CD4-positive, alpha-beta T cell (primary cell): ENCODE results near the gene SPOCK1. TPM values are rescaled to one million over a fixed set of nuclear protein-coding genes. Genes with fewer than 3 reads are reported as not detected.

ENCODE experiments used
- ATAC-seq: fragments of 200-7000 bp; cut with Tn5 transposase; one replicate; pipeline ENCODE4 v1.10.0; 2022; ENCODE audit warnings: mild to moderate bottlenecking; ENCODE audit not compliant: poor library complexity
- CTCF ChIA-PET: fragments of 350-600 bp; sonication (Branson Sonifier 250); formaldehyde crosslinking; loops from one replicate; lab custom pipeline; 2021; ENCODE audit warnings: antibody characterized with exemption, inconsistent platforms; lab: Charles Lee
- POLR2A ChIA-PET: fragments of 350-600 bp; sonication (Branson Sonifier 250); formaldehyde crosslinking; loops from one replicate; lab custom pipeline; 2021; ENCODE audit warnings: antibody characterized with exemption, inconsistent platforms; lab: Charles Lee
- DNase-seq, 14 experiments: peaks; one replicate each; pipeline ENCODE4 v3.0.0-alpha.2; 2013 to 2020; ENCODE audit warnings: mixed read lengths in 2 of 14
- H3K27ac ChIP-seq, 2 donors: one replicate each; pipeline versions ENCODE4 v1.5.1 to v1.7.0; 2013; ENCODE audit warnings: low read length in 2 of 2, low read depth in 1 of 2, mild to moderate bottlenecking in 1 of 2
- H3K27me3 ChIP-seq, 2 experiments: 1 replicate in 1 of 2; 2 replicates in 1 of 2; pipeline versions ENCODE4 v1.6.1 to v1.7.0; 2013; ENCODE audit warnings: low read length in 2 of 2, control low read depth in 1 of 2, mild to moderate bottlenecking in 1 of 2, moderate library complexity in 1 of 2; ENCODE audit not compliant: insufficient read depth in 2 of 2, control insufficient read depth in 1 of 2
- H3K36me3 ChIP-seq: one replicate; pipeline ENCODE4 v1.6.1; 2013; ENCODE audit warnings: low read length, control low read depth; ENCODE audit not compliant: insufficient read depth
- H3K4me1 ChIP-seq: one replicate; pipeline ENCODE4 v1.6.1; 2013; ENCODE audit warnings: low read length, control low read depth; ENCODE audit not compliant: insufficient read depth
- H3K4me3 ChIP-seq: one replicate; pipeline ENCODE4 v1.5.1; 2013; ENCODE audit warnings: mild to moderate bottlenecking, low read length, moderate library complexity
- H3K9me3 ChIP-seq, 2 experiments: 1 replicate in 1 of 2; 2 replicates in 1 of 2; pipeline versions ENCODE4 v1.6.1 to v1.7.0; 2013; ENCODE audit warnings: low read length in 2 of 2, mild to moderate bottlenecking in 2 of 2, control low read depth in 1 of 2, moderate library complexity in 1 of 2; ENCODE audit not compliant: control insufficient read depth in 1 of 2, insufficient read depth in 1 of 2
- H3K27ac Mint-ChIP-seq: one replicate; pipeline ENCODE4 v1.8.0; 2020; ENCODE audit warnings: mixed read lengths
- H3K27me3 Mint-ChIP-seq: one replicate; pipeline ENCODE4 v1.8.0; 2021; ENCODE audit warnings: mixed read lengths
- H3K36me3 Mint-ChIP-seq: one replicate; pipeline ENCODE4 v1.8.0; 2021; ENCODE audit warnings: low read depth, mixed read lengths
- H3K4me1 Mint-ChIP-seq: one replicate; pipeline ENCODE4 v1.8.0; 2021; ENCODE audit warnings: low read depth, mixed read lengths
- H3K4me3 Mint-ChIP-seq: one replicate; pipeline ENCODE4 v1.8.0; 2020; ENCODE audit warnings: mild to moderate bottlenecking, mixed read lengths
- H3K9me3 Mint-ChIP-seq: one replicate; pipeline ENCODE4 v1.8.0; 2020; ENCODE audit warnings: mixed read lengths
- CTCF ChIP-seq: fragments of 200-600 bp; IDR thresholded peaks from one replicate; pipeline ENCODE4 v1.8.0; 2022; ENCODE audit warnings: antibody characterized with exemption, mild to moderate bottlenecking
- intact Hi-C, 2 experiments: fragments of 100-400 bp; cut with DNase I in 1 of 2; cut with micrococcal nuclease in 1 of 2; formaldehyde crosslinking; loops; one replicate each; pipeline versions ENCODE4 v1.15.1 to v1.9.0; 2023 to 2025; cut with DNase I, micrococcal nuclease
- total RNA-seq, 174 experiments: library from RNA in 2 of 174; stranded (reverse) in 2 of 174; gene quantifications; one replicate each; pipeline ENCODE4 v1.2.3 and lab custom pipeline; 2021 to 2026

The SPOCK1 gene
- total RNA-seq, 2 experiments from 2014 or later: not detected

DNA sequence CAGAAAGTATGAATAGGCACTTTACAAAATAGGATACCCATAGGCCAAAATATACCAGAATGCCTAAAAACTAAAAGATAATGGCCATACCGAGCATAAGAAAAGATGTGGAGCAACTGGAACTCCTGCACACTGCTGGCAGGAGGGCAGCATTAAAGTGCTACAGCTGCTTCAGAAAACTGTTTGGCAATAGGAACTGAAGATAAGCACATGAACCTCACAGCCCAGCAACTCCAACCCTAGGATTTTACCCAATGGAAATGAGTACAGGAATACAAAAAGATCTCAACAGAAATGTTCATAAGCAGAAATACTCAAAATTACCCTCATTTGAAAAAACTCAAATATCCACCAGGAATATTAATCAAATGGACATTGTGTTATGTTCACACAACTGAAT, 209.3 kb downstream of the SPOCK1 start:
- peaks cover 14% of the 10 kb centered on the region for H3K27me3 Mint-ChIP-seq
- no peak overlapping the region for H3K27ac Mint-ChIP-seq
- Histone ChIP-seq H3K4me3 (no peak overlapping the region), H3K27ac (no peak overlapping the region), H3K36me3 (no peaks in the 10 kb centered on the region), H3K4me1 (no peaks in the 10 kb centered on the region), H3K9me3 (no peaks in the 10 kb centered on the region), H3K27me3 (no peaks in the 10 kb centered on the region)
- no peak for ATAC-seq
- no peak for DNase-seq
- no peak overlapping the region for H3K4me3 Mint-ChIP-seq
- H3K4me1 Mint-ChIP-seq: no peaks in the 10 kb centered on the region
- H3K36me3 Mint-ChIP-seq: no peaks in the 10 kb centered on the region
- ChIA-PET POLR2A (no interaction called here), CTCF (no interaction called here)
- H3K9me3 Mint-ChIP-seq: no peaks in the 10 kb centered on the region
- no peak for TF ChIP-seq CTCF
- intact Hi-C loops: no loop called here

DNA sequence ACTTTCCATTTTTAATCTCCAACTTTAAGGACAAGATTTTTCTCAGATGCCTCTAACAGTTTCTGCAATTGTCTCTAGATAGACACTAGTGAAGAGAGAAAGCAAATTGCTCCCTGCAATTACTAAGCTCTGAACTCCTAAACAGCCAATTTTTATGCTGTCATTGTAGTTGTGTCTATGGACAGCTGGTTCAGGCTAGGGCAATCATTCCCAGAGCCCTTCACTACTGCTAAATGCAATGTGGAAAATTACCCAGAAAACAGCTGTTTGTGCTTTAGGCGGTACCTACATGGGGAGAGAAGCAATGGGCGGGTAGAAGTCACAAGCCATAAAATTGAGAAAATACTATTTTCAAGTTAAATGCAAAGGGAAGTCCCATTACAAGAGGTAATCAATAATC, 211.6 kb downstream of the SPOCK1 start:
- H3K9me3 Mint-ChIP-seq: no peaks in the 10 kb centered on the region
- H3K27ac Mint-ChIP-seq: no peak overlapping the region
- intact Hi-C loops: no loop called here
- H3K27me3 Mint-ChIP-seq: peaks cover 9% of the 10 kb centered on the region
- TF ChIP-seq CTCF: no peak
- ChIA-PET CTCF (no interaction called here), POLR2A (no interaction called here)
- DNase-seq: no peak
- Histone ChIP-seq H3K4me3 (no peak overlapping the region), H3K9me3 (no peaks in the 10 kb centered on the region), H3K27me3 (no peaks in the 10 kb centered on the region), H3K27ac (no peak overlapping the region), H3K36me3 (no peaks in the 10 kb centered on the region), H3K4me1 (no peaks in the 10 kb centered on the region)
- no peaks in the 10 kb centered on the region for H3K4me1 Mint-ChIP-seq
- no peak overlapping the region for H3K4me3 Mint-ChIP-seq
- no peaks in the 10 kb centered on the region for H3K36me3 Mint-ChIP-seq
- ATAC-seq: no peak

GRCh38 chr5:137286025-137286610, 213.0 kb downstream of the SPOCK1 start:
- Histone ChIP-seq H3K4me3 (no peak overlapping the region), H3K27ac (no peak overlapping the region), H3K36me3 (no peaks in the 10 kb centered on the region), H3K27me3 (no peaks in the 10 kb centered on the region), H3K9me3 (no peaks in the 10 kb centered on the region), H3K4me1 (no peaks in the 10 kb centered on the region)
- H3K27ac Mint-ChIP-seq: no peak overlapping the region
- POLR2A ChIA-PET: no interaction called here
- ATAC-seq: no peak
- H3K27me3 Mint-ChIP-seq: peaks cover 9% of the 10 kb centered on the region
- CTCF ChIA-PET: no interaction called here
- H3K4me3 Mint-ChIP-seq: no peak overlapping the region
- intact Hi-C loops: no loop called here
- H3K9me3 Mint-ChIP-seq: no peaks in the 10 kb centered on the region
- no peaks in the 10 kb centered on the region for H3K36me3 Mint-ChIP-seq
- no peak for DNase-seq
- H3K4me1 Mint-ChIP-seq: no peaks in the 10 kb centered on the region
- no peak for TF ChIP-seq CTCF
